Erythroblast (primary cell): ENCODE results near the gene RGPD4.
"Not testable (repeated sequence)": the region's sequence is repeated elsewhere in the genome, so short reads cannot be mapped to it uniquely, and the experiment has no call there.

ENCODE experiments used
- DNase-seq, 2 experiments: peaks; one replicate each; lab custom pipeline; 2025; lab: John Stamatoyannopoulos, UW
- GATA1 ChIP-seq: IDR thresholded peaks from 2 replicates; pipeline ENCODE4 v1.6.1; 2011; ENCODE audit warnings: low read depth, mild to moderate bottlenecking, control low read depth, low read length, moderate library complexity
- POLR2A ChIP-seq: IDR thresholded peaks from 2 replicates; pipeline ENCODE4 v1.6.1; 2011; ENCODE audit warnings: mild to moderate bottlenecking, low read length

Gene RGPD4

DNA sequence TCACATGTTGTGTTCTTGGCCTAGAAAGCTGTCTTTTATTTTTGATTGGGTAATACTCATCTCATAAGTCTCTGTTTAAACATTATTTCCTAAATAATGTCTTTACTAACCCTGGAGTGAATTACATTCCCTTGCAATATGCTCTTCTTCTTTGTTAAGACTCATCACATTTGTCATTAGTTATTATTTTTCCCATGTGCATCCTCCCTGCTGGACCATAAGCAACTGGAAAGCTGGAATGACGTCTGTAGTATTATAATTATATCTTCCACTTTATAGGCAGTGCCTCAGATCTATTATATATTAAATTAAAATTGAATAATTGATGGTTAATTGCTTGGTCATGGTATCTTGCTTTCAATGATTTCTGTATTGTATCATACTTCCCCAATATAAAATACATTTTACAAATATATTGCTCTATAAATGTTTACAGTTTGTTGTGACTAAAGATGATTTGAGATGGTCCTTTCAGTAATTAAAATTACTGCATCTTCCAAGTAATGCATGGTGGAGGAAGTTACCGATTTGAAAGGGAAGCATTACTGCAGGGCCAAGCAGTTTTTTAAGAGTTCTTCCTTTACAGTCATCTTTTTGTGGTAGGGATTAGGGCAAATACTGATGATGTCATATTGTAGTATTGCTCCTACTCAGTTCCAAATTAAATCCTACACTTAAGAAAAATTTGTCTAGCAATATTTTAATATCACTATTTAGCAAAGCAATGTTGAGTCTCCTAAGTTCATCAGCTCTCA, 2.1 kb upstream of the RGPD4 start:
- no peak for DNase-seq
- TF ChIP-seq GATA1, result no peak
- no peak for TF ChIP-seq POLR2A

DNA sequence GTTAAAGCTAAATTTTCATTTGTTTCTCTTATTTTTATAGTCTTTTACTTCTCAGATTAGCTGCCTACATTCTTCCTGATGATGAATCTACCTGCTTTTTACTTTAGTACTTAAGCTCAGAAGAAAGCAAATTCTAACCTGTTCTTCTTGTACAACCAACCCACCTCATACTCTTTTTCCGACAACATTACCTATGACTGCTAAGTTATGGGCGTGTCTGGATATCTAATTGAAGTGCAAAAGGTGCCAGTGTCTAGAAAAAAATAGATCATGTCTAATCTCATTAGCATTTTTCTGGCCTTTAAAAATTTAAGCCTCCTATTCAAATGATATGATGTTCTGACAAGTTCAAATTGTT, 1.5 kb upstream of the RGPD4 start:
- DNase-seq, result no peak
- TF ChIP-seq GATA1, result no peak
- TF ChIP-seq POLR2A, result no peak

DNA sequence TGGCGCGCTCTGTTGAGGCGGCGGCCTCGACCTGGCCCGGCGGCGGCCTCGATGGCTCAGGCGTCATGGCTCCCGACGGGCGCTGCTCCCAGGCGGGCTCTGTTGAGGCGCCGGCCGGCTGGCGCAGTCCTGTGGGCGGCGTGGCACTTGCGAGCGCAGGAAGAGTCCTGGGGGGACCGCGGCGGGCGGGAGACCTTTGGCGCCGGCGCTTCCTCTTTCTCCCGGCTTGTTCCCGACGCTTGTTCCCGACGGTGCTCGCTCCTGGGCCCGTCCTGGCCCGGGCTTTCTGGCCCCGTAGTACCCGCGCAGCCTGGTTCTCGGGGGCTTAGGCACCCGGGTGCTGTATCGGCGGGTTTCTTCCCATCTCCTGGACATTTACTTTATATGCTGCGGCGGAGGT, 2.8 kb downstream of the RGPD4 start:
- not testable (repeated sequence) for DNase-seq

DNA sequence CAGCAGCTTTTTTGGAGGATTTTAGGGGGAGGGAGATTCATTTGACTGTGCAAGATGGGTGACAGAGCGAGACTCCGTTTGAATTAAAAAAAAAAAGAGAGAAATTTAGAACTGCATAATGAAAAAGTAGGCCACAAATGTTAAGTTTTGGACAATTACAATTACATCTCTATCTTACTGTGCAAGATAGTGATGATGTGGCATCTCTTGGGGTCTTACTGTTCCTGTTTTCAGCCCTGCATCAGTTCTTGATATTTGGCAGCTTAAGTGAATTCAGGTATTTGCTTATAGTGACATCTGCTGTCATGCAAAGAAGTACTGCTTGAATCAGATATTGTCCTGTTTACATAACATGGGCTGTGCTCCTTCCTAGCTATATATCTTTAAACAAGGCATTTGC, 6.5 kb downstream of the RGPD4 start:
- DNase-seq, result not testable (repeated sequence)

DNA sequence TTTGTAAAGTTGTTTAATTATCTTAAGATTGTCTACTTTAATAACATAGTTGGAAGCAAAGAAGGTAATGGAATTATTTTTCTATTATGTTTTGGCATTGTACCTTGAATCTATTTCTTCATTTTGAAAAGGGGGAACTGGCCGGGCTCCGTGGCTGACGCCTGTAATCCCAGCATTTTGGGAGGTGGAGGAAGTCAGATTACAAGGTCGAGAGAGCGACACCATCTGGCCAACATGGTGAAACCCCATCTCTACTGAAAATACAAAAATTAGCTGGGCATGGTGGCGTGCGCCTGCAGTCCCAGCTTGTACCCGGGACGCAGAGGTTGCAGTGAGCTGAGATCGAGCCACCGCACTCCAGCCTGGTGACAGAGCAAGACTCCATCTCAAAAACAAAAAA, 6.9 kb downstream of the RGPD4 start:
- not testable (repeated sequence) for DNase-seq

DNA sequence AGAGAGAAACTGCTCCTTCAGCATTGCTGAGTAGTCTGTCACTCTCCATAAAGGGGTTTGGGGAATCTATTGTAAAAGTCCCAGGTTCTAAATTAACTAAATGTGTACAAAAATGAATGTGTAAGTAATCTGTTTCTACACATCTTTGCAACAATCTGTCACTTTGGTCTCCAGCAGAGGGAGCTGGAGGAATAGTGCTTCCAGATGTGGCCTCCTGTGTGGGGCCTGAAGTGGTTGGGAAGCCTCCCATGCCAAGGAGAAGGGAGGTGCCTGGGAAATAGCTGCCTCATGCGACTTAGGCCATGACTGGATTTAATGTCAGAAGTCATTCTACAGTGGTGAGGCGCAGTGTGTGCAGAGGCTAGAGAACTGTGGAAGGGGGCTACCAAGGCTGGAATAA, 89.4 kb downstream of the RGPD4 start:
- not testable (repeated sequence) for DNase-seq

DNA sequence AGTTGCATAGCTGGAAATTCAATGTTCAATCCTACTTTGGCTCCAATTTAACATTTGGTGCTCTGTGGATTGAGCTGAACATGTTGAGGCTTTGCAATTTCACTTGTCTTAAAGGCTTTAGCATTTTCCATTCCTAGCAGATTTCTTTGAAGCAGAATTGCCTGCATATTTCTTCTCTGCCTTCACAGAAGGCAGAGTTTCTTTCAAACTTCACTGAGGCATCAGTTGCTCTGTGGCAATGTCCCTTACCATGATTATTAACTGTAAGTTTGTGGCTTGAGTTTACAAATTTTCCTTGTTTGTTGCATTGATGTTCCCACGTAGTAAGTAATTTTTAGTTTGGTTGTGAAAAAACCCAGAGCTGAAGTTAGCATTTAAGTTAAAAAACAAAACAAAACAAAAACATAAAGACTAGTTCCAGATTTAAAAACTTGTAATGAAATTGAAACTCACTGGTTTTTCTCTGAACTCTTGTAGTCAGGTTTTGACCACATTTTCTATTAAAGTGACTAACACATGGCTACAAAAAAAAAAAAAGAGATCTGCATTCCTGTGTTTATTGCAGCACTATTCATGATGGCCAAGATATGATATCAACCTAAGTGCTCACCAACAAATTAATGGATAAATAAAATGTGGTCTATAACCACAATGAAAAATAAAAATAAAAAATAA, 90.1 kb downstream of the RGPD4 start:
- DNase-seq, result not testable (repeated sequence)

DNA sequence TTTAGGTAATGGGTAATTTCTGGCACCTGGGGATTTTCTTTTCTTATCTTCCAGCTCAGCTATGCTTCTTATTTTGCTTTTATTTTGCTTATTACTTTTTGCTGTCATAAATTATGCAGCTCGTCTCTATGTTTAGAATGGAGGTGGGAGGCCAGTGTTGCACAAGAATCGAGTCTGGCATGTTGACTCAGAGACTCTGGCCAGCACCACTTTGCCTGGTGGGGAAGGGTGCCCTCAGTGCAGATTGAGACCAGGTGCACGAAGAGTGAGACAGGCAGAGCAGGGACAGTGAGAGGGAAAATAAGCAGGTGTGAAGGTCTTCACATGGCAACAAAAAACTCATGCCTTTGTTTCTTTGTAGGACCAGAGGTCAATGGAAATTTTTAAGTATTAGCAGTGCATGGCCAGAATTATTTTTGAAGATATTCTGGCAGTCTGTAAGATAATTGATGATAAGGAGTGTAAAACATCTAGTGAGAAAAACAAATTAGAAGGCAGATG, 100.4 kb downstream of the RGPD4 start:
- TF ChIP-seq GATA1, result no peak
- no peak for TF ChIP-seq POLR2A
- DNase-seq, result no peak

DNA sequence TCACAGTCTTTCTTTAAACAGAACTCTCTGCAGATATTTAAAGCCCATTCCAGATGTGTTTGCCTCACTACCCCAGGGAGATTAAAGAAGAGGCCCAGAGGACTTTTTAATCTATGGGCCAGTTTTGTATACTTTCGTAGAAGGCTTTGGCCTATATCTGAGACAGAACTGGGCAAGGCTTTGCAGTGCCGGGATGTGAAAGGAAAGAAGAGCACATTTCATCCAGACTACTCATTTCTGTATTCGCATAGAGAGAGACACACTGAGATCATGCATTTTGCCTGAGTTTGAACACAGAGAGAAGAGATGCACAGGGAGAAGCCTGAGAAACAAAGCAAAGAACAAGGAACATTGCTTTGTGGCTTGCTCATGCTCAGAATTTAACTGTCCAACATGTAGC, 104.7 kb downstream of the RGPD4 start:
- TF ChIP-seq POLR2A, result no peak
- no peak for TF ChIP-seq GATA1
- DNase-seq, result no peak

DNA sequence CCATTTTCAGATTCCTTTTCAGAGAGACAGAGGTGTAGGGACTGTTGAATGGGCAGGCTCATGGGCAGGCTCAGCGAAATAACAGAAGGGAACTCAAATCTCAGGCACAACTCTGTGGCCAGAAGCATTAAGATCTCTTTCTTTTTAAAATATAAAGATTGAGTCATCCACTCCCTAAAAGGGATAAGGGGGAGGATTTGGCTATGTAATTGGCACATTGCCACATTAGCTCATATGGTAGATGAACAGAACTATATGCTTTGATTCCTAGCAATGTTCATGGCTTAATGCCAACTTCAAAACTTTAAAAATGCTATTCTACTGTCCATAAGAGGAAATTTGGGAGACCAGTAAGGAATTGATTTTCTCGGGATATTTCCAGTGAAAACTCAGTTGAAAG, 105.8 kb downstream of the RGPD4 start:
- TF ChIP-seq GATA1 (no peak), POLR2A (no peak)
- no peak for DNase-seq

DNA sequence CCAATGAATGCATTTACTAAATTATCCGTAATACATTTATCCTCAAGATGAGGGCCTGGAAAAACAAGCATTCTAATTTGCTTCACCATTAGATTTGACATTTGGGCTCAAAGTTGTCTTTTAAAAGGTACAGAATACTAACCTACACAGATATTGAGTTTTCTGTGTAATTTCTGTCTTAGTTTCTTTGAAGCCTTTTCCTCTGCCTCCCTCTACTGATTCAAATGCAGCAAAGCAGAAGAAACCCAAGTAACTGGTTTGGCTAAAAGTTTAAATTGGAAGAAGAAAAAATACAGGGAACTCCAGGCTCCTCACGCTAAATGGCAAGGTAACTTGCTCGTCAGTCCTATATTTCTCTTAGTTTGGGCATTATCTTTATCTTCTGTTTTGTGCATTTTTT, 106.3 kb downstream of the RGPD4 start:
- DNase-seq, result no peak
- no peak for TF ChIP-seq GATA1
- no peak for TF ChIP-seq POLR2A

DNA sequence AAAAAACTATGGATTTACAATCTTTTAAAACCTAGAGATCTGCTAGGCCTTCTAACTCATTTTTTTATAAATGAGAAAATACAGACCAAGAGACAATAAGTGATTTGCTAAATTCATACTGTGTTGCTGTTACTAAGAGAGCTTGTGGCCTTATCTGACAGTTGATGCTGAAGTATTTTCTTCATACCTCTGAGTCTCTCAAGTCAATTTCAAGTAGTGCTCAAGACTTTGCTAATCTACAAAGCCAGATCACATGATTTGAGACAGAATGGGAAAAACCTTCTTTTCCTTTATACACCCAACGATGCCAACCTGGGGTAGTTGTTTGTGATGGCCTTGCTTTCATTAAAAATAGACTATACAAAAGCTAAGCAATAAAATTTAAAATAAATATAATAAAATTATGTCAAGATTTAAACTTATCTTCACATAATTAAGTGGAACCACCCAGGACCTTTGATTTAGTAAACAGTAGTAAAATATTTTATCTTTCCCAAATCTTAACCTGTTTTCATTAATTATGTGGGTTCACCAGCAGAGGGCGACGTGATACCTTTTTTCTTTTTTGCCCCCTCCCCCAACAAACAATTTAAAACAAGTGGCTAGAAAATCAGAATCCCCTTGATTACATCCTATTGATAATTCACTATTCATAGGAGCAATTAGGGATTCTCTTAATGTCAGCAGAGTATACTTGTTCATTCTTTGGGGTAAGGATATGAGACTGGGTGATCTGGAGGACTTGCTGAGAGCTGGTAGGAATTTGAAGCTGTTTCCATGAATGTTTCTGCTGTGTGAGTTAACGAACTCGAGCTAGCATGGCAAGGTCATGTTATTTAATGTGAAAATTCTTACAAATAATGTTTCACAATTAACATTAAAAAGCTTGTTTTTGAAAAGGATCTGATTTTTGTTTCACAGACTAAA, 110.0 kb downstream of the RGPD4 start:
- peak; percentile 9 to 42 for DNase-seq
- TF ChIP-seq POLR2A (no peak), GATA1 (no peak)
